IMR-90 (cell line): ENCODE results near the gene PNMA6E.

ENCODE experiments used
- BHLHE40 ChIP-seq: fragments of 150-350 bp; IDR thresholded peaks from 2 replicates; pipeline ENCODE4 v1.6.1; 2016; ENCODE audit warnings: mild to moderate bottlenecking, low read depth, low read length
- CHD1 ChIP-seq: IDR thresholded peaks from 2 replicates; pipeline ENCODE4 v1.6.1; 2012; ENCODE audit warnings: low read depth, low read length, improper control_type of control experiment
- FOS ChIP-seq: fragments of 150-350 bp; IDR thresholded peaks from 2 replicates; pipeline ENCODE4 v1.6.1; 2016; ENCODE audit warnings: low read depth, low read length
- MAZ ChIP-seq: IDR thresholded peaks from 2 replicates; pipeline ENCODE4 v1.6.1; 2012; ENCODE audit warnings: low read depth, mild to moderate bottlenecking, low read length, improper control_type of control experiment, moderate library complexity, borderline replicate concordance
- MXI1 ChIP-seq: IDR thresholded peaks from 2 replicates; pipeline ENCODE4 v1.6.1; 2012; ENCODE audit warnings: low read depth, mild to moderate bottlenecking, low read length, moderate library complexity, borderline replicate concordance
- NFE2L2 ChIP-seq: fragments of 150-350 bp; IDR thresholded peaks from 2 replicates; pipeline ENCODE4 v1.6.1; 2016; ENCODE audit warnings: low read depth, mild to moderate bottlenecking, low read length
- POLR2A ChIP-seq: IDR thresholded peaks from 2 replicates; pipeline ENCODE4 v1.6.1; 2012; ENCODE audit warnings: mild to moderate bottlenecking, low read depth, low read length
- RAD21 ChIP-seq: IDR thresholded peaks from 2 replicates; pipeline ENCODE4 v1.6.1; 2012; ENCODE audit warnings: low read length, improper control_type of control experiment
- RCOR1 ChIP-seq: IDR thresholded peaks from 2 replicates; pipeline ENCODE4 v1.6.1; 2012; ENCODE audit warnings: mild to moderate bottlenecking, low read length, improper control_type of control experiment; ENCODE audit not compliant: insufficient replicate concordance
- RFX5 ChIP-seq: IDR thresholded peaks from 2 replicates; pipeline ENCODE4 v1.8.0; 2012; ENCODE audit warnings: low read depth, mild to moderate bottlenecking, low read length, moderate library complexity
- SMC3 ChIP-seq: fragments of 150-350 bp; IDR thresholded peaks from 2 replicates; pipeline ENCODE4 v1.6.1; 2016; ENCODE audit warnings: low read depth, mild to moderate bottlenecking, antibody characterized with exemption, low read length, moderate library complexity
- TF ChIP-seq, protein P1 (sequence below): conservative IDR thresholded peaks from 2 replicates; pipeline ENCODE4 v1.5.1; 2012; ENCODE audit warnings: mild to moderate bottlenecking, low read depth, low read length, improper control_type of control experiment
- TF ChIP-seq, protein P2 (sequence below): fragments of 150-350 bp; IDR thresholded peaks from 2 replicates; pipeline ENCODE4 v1.6.1; 2017; ENCODE audit warnings: mild to moderate bottlenecking, antibody characterized with exemption, low read length, low read depth
- TF ChIP-seq, protein P3 (sequence below): fragments of 150-350 bp; IDR thresholded peaks from 2 replicates; pipeline ENCODE4 v1.6.1; 2016; ENCODE audit warnings: low read depth, mild to moderate bottlenecking, low read length, moderate library complexity, borderline replicate concordance

DNA sequence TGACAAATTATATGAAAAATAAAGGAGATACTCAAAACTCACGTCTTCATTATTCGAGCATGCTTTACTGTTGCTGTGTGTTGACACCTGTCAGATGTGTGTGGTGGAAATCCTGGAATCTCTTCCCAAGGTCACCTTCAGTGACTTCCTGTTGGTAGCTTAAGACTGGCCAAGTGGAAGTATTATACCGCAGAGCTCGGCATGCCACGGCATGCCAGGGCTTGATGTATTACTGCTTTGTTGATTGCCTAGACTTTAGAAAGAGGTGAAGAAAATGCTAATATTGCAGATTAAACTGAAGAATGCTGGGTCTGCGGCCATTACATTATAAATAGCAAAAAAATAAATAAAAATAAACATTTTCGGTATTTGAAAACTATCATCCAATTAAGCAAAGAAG lies 40.1 kb upstream of the PNMA6E start:
- TF ChIP-seq POLR2A: no peak
- TF ChIP-seq, protein P1, sequence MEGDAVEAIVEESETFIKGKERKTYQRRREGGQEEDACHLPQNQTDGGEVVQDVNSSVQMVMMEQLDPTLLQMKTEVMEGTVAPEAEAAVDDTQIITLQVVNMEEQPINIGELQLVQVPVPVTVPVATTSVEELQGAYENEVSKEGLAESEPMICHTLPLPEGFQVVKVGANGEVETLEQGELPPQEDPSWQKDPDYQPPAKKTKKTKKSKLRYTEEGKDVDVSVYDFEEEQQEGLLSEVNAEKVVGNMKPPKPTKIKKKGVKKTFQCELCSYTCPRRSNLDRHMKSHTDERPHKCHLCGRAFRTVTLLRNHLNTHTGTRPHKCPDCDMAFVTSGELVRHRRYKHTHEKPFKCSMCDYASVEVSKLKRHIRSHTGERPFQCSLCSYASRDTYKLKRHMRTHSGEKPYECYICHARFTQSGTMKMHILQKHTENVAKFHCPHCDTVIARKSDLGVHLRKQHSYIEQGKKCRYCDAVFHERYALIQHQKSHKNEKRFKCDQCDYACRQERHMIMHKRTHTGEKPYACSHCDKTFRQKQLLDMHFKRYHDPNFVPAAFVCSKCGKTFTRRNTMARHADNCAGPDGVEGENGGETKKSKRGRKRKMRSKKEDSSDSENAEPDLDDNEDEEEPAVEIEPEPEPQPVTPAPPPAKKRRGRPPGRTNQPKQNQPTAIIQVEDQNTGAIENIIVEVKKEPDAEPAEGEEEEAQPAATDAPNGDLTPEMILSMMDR: no peak
- no peak for TF ChIP-seq NFE2L2
- TF ChIP-seq, protein P2, sequence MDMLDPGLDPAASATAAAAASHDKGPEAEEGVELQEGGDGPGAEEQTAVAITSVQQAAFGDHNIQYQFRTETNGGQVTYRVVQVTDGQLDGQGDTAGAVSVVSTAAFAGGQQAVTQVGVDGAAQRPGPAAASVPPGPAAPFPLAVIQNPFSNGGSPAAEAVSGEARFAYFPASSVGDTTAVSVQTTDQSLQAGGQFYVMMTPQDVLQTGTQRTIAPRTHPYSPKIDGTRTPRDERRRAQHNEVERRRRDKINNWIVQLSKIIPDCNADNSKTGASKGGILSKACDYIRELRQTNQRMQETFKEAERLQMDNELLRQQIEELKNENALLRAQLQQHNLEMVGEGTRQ: no peak
- no peak for TF ChIP-seq RAD21
- no peak for TF ChIP-seq FOS
- no peak for TF ChIP-seq MXI1
- TF ChIP-seq BHLHE40: no peak
- TF ChIP-seq, protein P3, sequence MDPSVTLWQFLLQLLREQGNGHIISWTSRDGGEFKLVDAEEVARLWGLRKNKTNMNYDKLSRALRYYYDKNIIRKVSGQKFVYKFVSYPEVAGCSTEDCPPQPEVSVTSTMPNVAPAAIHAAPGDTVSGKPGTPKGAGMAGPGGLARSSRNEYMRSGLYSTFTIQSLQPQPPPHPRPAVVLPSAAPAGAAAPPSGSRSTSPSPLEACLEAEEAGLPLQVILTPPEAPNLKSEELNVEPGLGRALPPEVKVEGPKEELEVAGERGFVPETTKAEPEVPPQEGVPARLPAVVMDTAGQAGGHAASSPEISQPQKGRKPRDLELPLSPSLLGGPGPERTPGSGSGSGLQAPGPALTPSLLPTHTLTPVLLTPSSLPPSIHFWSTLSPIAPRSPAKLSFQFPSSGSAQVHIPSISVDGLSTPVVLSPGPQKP: no peak
- no peak for TF ChIP-seq SMC3
- TF ChIP-seq MAZ: no peak
- TF ChIP-seq RCOR1: no peak
- TF ChIP-seq RFX5: no peak
- no peak for TF ChIP-seq CHD1
